ENCODE data around the gene OPRM1.

GRCh38 chr6:154096316-154096715 lies 57.3 kb downstream of the OPRM1 start:
- TF ChIP-seq CTCF (IDR thresholded peaks at IDR 0.05) (no peak), POLR2A (IDR thresholded peaks at IDR 0.05) (no peak)

All from body of pancreas (tissue), 4 donors.